ENCODE measurements around the gene EBF3. TPM values are rescaled to one million over a fixed set of nuclear protein-coding genes. Genes with fewer than 3 reads are reported as not detected.

Gene EBF3
- total RNA-seq, 1 experiment from 2014 or later = 0.22 TPM

DNA sequence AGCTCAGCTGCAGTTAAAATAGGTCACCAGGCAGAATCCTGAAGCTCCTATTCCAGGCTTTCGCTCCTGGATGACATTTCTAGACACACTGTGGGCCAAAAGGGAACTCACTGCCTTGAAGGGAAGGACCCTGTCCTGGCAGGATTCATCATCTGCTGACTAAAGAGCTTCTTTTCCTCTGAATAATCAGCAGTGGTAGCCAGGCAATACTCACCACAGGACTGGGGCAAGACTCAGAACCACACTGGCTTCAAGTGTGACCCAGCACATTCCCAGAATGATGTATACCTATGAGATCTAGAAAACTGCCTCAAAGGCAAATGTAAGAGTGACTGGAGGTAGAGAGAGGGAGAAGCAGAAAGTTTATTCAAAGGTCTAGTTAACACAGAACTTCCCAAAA, 29.5 kb upstream of the EBF3 start:
- Mint-ChIP-seq H3K4me1 (no peaks in the 10 kb centered on the region), H3K27me3 (ENCODE audit: low read depth) (peaks cover 32% of the 10 kb centered on the region), H3K36me3 (ENCODE audit: insufficient read depth in 1 of 3, low read depth in 3 of 3) (no peaks in the 10 kb centered on the region), H3K9me3 (peaks cover 7 to 11% of the 10 kb centered on the region in 2 experiments; a peak in 4 of 5 replicates), H3K4me3 (no peak overlapping the region), H3K27ac (no peak overlapping the region)
- no peak overlapping the region for H3K27ac ChIP-seq (ENCODE audit: insufficient read length, low read depth, low read length)
- H2BK120ac ChIP-seq (ENCODE audit: low read depth, low read length, poor library complexity, severe bottlenecking) = no peak overlapping the region
- H2AFZ ChIP-seq (ENCODE audit: low read length) = no peak overlapping the region
- no peak overlapping the region for H3K18ac ChIP-seq (ENCODE audit: insufficient read length, low read depth, low read length)
- no peak overlapping the region for H4K8ac ChIP-seq (replicated peaks; ENCODE audit: insufficient read length, low read depth, low read length)
- no peak overlapping the region for H2BK5ac ChIP-seq (ENCODE audit: insufficient read length, low read length)
- no peak overlapping the region for H3K9ac ChIP-seq (ENCODE audit: extremely low read depth, insufficient read length, low read length)
- H3K56ac ChIP-seq (ENCODE audit: insufficient read length, low read depth, low read length) = no peak overlapping the region
- no CpG with 5 or more reads among the region's 1 CpG for WGBS (ENCODE audit: extremely low coverage, insufficient read length, low lambda C conversion rate)
- H2BK12ac ChIP-seq (ENCODE audit: insufficient read length, low read depth, low read length) = no peak overlapping the region
- H2AK5ac ChIP-seq (ENCODE audit: insufficient read length, low read length) = no peak overlapping the region
- H3K79me1 ChIP-seq (ENCODE audit: insufficient read depth, low read depth, low read length, poor library complexity, severe bottlenecking) = no peaks in the 10 kb centered on the region
- no peak overlapping the region for H4K91ac ChIP-seq (ENCODE audit: insufficient read length, low read depth, low read length)
- no peak overlapping the region for H3K14ac ChIP-seq (ENCODE audit: insufficient read depth, low read length)
- H4K20me1 ChIP-seq (ENCODE audit: control insufficient read depth, insufficient read depth, insufficient read length) = no peaks in the 10 kb centered on the region
- no peak overlapping the region for H4K5ac ChIP-seq (ENCODE audit: insufficient read length, low read depth, low read length)
- no peaks in the 10 kb centered on the region for H3K79me2 ChIP-seq (ENCODE audit: insufficient read depth, low read length)
- H3K23me2 ChIP-seq (ENCODE audit: insufficient read length, low read depth, low read length, poor library complexity, severe bottlenecking) = no peaks in the 10 kb centered on the region
- no peak overlapping the region for H3K4ac ChIP-seq (ENCODE audit: low read depth, low read length)
- no peak overlapping the region for H2BK20ac ChIP-seq (ENCODE audit: low read depth, low read length, poor library complexity, severe bottlenecking)
- no peak for DNase-seq
- H3K4me2 ChIP-seq (ENCODE audit: insufficient read depth, insufficient read length, low read length) = no peak overlapping the region
- H3K4me1 ChIP-seq (ENCODE audit: insufficient read depth, low read length) = no peaks in the 10 kb centered on the region
- H3T11ph ChIP-seq (ENCODE audit: low read length) = no peak overlapping the region
- H2BK15ac ChIP-seq (ENCODE audit: low read depth, low read length) = no peak overlapping the region
- no peak overlapping the region for H3K23ac ChIP-seq (ENCODE audit: insufficient read length, low read depth, low read length)
- no peaks in the 10 kb centered on the region for H3K27me3 ChIP-seq (ENCODE audit: insufficient read depth, low read length)
- TF ChIP-seq, protein P1, sequence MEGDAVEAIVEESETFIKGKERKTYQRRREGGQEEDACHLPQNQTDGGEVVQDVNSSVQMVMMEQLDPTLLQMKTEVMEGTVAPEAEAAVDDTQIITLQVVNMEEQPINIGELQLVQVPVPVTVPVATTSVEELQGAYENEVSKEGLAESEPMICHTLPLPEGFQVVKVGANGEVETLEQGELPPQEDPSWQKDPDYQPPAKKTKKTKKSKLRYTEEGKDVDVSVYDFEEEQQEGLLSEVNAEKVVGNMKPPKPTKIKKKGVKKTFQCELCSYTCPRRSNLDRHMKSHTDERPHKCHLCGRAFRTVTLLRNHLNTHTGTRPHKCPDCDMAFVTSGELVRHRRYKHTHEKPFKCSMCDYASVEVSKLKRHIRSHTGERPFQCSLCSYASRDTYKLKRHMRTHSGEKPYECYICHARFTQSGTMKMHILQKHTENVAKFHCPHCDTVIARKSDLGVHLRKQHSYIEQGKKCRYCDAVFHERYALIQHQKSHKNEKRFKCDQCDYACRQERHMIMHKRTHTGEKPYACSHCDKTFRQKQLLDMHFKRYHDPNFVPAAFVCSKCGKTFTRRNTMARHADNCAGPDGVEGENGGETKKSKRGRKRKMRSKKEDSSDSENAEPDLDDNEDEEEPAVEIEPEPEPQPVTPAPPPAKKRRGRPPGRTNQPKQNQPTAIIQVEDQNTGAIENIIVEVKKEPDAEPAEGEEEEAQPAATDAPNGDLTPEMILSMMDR (conservative IDR thresholded peaks at IDR 0.05) = no peak
- no peaks in the 10 kb centered on the region for H3K9me3 ChIP-seq (ENCODE audit: control insufficient read depth, low read depth, low read length)
